ENCODE data around the gene MB21D2.

DNA sequence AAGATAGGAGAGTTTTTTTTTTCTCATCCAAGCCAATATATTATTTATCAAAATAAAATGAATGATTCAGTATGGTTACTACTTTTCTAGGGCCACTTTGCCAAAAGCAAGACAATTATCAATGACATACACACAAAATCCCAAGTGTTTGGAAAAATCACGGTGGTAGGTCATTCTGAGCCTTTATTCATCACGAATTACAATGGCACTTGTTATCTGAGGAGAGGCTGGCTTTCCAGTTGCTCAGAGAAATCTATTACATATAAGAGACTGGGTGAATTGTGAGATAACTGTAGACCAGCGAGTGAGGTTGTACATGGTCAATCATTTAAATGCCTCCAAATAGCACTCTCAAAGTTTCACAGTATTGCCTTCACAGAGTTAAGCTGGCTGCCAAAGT is 169.9 kb downstream of the MB21D2 start:
- TF ChIP-seq POLR2A (IDR thresholded peaks at IDR 0.05), result no peak
- TF ChIP-seq, protein P1, sequence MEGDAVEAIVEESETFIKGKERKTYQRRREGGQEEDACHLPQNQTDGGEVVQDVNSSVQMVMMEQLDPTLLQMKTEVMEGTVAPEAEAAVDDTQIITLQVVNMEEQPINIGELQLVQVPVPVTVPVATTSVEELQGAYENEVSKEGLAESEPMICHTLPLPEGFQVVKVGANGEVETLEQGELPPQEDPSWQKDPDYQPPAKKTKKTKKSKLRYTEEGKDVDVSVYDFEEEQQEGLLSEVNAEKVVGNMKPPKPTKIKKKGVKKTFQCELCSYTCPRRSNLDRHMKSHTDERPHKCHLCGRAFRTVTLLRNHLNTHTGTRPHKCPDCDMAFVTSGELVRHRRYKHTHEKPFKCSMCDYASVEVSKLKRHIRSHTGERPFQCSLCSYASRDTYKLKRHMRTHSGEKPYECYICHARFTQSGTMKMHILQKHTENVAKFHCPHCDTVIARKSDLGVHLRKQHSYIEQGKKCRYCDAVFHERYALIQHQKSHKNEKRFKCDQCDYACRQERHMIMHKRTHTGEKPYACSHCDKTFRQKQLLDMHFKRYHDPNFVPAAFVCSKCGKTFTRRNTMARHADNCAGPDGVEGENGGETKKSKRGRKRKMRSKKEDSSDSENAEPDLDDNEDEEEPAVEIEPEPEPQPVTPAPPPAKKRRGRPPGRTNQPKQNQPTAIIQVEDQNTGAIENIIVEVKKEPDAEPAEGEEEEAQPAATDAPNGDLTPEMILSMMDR (IDR thresholded peaks at IDR 0.05 in 8 of 11, conservative IDR thresholded peaks at IDR 0.05 in 3 of 11), result no peak
